Renal pelvis (tissue), 4 donors: ENCODE data around the gene JAZF1. TPM values are rescaled to one million over a fixed set of nuclear protein-coding genes. Genes with fewer than 3 reads are reported as not detected.

Experiments
- DNase-seq: peaks from one replicate; pipeline ENCODE4 v3.0.0-alpha.2; 2013
- polyA plus RNA-seq, 3 donors: library from polyadenylated mRNA; unstranded; fragments of 120-200 nt; gene quantifications; one replicate each; pipeline ENCODE4 v1.2.1, GENCODE V29; 2013; ENCODE audit not compliant: insufficient read length in 3 of 3

The JAZF1 gene
- polyA plus RNA-seq, 3 donors: 9.9 to 11.0 (median 10.9) TPM

DNA sequence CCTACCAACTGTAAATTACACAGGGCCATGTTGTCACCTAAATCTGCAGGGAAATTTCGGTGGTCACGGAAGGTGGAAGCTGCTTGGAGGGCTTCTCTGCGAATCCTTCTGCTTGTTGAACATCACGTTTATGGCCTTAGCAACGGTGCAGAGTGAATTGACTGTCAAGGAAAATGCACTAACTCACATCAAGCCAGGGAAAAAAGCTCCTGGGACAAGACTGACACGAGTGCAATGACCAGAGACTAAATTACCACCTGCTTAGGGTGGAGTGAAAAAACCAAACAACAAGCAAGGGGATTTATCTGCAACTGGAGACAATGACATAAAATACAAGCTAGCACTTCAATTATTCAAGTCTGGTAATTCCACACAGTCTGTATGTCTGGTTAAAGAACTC, 211.2 kb downstream of the JAZF1 start:
- no peak for DNase-seq

GRCh38 chr7:27967639-27968038, 213.0 kb downstream of the JAZF1 start:
- DNase-seq: no peak

DNA sequence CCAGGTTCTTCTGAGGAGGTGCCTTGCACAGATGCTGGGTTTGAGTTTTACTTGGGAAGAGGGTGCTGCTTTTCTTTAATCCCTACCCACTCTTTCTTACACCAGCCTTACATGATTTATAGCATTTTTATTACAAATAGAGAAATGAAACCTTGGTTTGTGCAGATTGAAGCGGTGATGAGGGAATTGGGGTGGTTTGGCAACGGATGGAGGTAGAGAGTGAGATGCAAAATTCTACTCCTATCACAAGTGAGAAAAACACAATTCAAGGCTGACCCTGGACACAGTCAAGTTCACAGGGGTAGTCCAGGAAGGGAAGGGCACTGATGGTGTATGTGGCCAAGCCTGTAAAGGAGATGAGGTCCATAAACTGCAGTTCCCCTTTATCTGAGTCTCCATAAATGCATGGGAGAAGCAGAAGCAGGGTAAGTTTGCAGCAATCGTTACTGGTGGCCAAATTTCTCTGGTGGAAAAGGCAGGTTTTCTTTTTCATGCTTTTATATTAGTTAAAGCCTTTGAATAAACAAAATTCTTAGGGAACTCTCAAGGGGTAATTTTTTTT, 214.3 kb downstream of the JAZF1 start:
- no peak for DNase-seq

GRCh38 chr7:27965650-27966049, 214.9 kb downstream of the JAZF1 start:
- no peak for DNase-seq

- no peak for DNase-seq
Observed at GRCh38 chr7:27964820-27965219, 215.8 kb downstream of the JAZF1 start.

GRCh38 chr7:27963056-27963455, 217.5 kb downstream of the JAZF1 start:
- no peak for DNase-seq

DNA sequence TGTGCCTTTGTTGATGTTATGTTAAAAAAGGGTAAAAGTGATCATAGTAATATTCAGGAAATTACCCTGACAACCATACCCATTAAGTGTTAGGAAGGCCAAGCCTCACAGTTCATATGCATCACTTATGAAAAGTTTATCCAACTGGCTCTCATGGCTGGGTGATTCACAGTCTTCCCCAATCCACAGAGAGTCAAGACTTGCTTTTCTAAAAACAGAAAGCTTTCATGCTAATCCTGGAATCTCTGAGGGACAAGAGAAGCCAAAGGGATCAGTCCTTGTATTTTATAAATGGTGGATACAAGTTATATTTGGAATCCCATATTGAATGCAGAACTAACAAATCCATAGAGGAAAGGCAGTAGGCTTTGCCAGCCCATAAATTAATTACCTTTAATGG, 218.3 kb downstream of the JAZF1 start:
- no peak for DNase-seq

GRCh38 chr7:27961255-27961654, 219.3 kb downstream of the JAZF1 start:
- DNase-seq: no peak

GRCh38 chr7:27960415-27960814, 220.2 kb downstream of the JAZF1 start:
- DNase-seq: no peak

- DNase-seq: no peak
Observed at GRCh38 chr7:27958933-27959548, 221.6 kb downstream of the JAZF1 start.

DNA sequence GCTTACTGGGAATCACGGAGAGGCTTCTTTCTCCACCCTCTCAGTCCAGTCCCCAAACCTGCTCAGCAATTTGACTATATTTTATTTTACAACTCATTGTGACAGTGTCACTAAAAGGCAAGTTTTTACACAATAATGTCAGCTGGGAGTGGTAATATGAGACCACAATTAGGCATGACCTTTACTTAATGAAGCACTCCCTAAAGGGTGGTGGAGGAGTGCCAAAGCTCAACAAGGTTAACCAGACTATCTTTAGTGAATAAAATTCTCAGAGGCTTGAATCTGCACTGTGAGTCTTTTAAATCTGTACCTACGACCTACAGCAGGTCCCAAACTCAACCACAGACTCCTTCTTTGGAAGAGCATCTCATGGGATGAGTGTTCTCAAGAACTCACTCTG, 225.0 kb downstream of the JAZF1 start:
- DNase-seq: no peak

DNA sequence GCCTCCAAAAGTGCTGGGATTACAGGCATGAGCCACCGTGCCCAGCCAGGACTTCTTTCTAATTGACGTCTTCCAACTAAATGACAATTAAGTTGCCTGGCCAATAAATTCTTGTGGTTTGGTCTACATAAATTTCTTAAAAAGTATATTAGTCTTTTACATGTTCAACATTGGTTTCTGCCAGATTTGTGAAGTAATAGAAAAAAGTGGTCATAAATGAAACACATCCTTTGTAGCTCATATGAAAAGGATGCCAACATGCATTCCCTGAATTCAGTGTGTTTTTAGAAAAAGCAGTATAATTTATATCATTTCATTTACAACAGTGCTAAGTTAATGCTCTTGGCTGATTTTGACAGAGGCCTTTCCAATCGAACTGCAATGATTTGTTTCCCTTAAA, 225.6 kb downstream of the JAZF1 start:
- no peak for DNase-seq

DNA sequence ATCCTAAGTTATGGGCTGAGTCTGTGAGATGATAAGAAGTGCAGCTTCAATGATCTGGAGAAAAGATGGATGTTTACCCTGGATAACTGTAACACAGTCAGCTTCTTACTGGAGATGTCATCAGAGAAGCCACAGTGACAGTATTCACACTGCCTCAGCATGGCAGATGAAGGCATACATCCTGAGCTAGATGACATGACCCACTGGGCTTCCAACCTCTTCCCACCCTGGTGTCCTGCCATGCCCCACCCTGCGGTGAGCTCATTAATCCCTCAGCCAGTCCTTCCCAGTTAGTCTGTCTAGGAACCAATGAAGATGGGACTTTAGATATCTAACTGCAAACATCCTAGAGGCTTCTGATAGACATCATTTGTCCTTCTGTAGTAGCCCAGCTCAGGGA, 226.8 kb downstream of the JAZF1 start:
- no peak for DNase-seq

DNA sequence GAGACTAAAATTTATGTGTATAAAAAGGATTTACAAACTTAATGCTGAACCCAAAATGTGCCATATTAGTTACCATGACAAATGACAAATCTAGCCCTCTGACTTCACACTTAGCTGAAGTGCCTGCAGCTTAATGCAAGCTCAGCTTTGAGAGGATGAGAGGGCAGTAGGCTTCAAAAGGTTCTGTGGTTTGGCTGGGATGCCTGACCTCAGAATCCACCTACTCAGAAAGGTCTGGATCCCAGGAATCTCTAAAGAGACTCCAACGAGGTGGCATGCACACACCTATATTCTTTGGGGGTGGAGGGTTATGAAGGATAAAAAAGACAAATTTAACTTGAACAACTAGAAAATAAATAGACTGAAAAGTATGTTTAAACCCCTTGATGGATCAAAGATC, 227.2 kb downstream of the JAZF1 start:
- DNase-seq: no peak

DNA sequence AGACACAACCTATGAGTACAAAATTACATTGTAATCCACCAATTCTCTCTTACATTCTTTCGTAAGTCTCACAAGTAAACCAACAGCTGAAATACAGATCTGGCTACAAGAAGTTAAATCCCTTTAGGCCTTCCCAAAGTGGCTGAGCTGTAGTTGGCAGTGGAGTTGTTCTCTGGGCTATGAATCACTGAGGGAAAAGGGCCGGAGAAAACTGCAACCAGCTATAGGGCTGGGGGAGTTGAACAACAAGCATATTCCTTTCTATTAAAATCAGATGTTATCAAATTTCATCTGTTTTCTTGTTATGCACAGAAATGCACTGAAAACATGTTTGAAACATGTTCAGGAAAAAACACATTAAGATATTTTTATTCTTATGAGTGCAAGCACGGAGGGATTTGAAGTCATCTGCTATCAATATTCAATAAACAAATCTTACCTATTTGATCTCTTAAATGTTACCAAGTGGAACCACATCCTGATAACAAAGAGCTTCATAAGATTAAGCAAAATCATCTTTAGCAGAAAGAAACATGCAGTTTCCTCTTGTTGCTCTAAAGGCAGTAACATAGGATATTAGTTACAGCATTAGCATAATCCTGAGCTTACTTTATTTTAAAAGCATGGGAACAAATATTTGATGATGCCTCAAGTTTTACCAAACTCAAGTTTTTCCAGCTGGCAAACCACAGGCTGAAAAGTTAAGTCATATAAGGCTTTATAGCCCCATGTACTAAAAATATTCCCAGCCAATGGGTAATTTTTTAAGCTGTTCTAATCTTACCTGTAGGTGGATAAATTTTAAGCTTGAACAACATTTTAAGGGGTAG, 227.9 kb downstream of the JAZF1 start:
- no peak for DNase-seq

DNA sequence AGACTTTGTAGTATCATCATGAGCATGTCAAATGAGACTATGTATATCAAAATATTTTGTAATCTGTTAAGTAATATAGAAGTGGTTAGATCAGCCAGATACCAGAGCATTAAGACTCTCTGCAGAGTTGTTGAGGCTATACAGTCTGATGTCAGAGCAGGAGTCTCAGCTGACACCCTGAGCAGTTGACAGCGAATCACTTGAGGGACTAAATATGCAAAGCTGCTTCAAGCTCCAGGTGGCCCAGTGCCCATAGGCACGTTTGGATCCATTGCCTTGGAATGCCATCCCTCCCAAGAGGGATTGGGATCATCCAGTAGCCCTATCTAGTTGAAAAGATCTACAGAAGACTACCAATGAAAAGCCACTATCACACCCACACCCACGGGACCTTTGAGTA, 230.5 kb downstream of the JAZF1 start:
- DNase-seq: no peak

DNA sequence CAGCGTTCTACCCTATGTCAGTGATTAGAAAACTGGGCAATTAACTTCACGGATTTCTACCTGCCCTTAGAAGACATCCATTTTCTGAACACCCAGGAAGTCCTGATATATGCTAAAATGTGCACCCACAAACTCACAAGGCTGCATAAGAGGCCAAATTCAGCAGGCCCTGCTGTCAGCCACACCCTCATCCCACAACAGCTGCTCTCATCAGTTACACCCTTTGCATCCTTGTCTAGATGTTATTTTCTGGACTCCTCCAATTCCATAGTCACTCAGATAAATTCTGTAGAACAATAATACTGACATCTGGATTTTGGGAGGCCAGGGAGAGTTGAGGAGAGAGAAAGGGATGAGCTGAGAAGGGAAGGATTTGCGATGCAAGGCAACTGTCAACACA, 231.7 kb downstream of the JAZF1 start:
- DNase-seq: no peak

GRCh38 chr7:27947586-27948278, 232.9 kb downstream of the JAZF1 start:
- peak; percentile 81 for DNase-seq

- DNase-seq: no peak
Observed at GRCh38 chr7:27946351-27946750, 234.2 kb downstream of the JAZF1 start.

DNA sequence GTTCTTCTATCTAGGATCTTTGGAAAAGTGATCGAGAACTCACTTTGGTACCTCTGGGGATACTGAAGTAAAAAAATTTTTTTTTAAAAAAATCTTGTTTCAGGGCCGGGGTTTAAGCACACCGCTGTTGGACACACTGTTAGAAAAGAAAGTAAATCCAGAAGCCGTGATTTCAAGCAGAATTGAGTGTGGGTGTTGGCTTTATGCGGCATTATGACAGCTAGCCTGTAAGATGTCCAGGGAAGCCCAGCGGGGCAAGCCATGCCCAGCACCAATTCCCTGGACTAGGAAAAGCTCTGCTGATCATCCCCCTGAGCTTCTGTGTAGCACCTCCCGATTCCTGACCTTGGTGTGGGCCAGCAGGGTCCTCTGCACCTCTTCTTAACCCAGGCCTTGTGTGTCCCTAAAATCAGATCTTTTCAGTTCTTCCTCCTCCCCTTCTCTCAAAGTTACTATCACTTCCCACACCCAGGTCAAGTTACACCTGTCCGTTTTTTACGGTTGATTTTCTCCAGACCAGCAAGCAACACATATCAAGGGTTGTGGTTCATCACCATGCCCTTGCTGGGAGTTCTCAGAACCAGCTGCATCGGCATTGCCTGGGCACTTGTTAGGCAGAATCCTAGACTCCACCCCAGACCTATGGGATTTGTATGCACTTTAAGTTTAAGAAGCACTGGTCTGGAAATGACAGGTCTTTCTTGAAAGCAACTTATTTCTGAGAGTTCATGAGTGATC, 235.4 kb downstream of the JAZF1 start:
- DNase-seq: no peak

DNA sequence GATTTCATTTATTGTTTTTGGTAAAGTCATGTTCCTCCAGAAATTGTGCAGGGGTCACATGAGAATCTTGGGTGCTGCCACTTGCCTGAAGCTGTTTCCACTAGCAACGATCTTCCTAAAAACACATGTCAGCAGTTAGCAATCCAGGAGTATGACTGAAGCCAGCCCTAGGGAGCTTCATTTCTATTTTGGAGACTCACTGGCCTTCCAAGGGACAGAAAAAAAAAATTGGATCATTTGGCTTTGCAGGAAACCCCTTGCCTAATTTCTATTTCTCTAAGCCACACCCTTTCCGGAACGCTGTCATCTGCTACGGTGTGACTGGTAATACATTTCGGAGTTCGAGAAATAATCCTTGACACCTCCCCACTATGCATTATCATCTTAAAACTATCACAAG, 236.0 kb downstream of the JAZF1 start:
- no peak for DNase-seq

DNA sequence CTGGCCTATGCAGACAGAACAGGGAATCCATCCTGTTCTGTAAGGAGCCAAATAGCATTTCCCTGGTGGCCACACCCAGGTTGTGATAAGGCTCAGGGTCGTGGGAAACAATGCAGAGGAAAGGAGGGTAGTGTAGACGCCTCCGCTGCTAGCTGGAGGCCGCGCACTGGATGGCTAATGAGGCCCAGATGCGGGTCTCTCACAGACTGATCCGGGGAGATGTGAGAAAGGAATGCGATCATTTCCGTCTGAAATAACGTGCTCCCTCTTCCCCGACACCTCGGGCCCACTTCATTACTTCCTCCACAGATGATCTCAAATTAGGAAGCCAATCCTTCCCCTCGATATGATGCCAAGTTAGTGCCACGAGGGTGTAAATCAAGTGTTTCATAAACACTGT, 237.4 kb downstream of the JAZF1 start:
- no peak for DNase-seq
